Measurements from ENCODE around the gene SHC2. TPM values are rescaled to one million over a fixed set of nuclear protein-coding genes. Genes with fewer than 3 reads are reported as not detected.

Gene SHC2
- total RNA-seq (2021): 16.6 and 18.0 TPM in 2 replicates
- long read RNA-seq, partial matches to known transcripts: 4 of 9 reads
- long read RNA-seq, other reads (novel, unspliced or antisense): 2 of 9 reads

DNA sequence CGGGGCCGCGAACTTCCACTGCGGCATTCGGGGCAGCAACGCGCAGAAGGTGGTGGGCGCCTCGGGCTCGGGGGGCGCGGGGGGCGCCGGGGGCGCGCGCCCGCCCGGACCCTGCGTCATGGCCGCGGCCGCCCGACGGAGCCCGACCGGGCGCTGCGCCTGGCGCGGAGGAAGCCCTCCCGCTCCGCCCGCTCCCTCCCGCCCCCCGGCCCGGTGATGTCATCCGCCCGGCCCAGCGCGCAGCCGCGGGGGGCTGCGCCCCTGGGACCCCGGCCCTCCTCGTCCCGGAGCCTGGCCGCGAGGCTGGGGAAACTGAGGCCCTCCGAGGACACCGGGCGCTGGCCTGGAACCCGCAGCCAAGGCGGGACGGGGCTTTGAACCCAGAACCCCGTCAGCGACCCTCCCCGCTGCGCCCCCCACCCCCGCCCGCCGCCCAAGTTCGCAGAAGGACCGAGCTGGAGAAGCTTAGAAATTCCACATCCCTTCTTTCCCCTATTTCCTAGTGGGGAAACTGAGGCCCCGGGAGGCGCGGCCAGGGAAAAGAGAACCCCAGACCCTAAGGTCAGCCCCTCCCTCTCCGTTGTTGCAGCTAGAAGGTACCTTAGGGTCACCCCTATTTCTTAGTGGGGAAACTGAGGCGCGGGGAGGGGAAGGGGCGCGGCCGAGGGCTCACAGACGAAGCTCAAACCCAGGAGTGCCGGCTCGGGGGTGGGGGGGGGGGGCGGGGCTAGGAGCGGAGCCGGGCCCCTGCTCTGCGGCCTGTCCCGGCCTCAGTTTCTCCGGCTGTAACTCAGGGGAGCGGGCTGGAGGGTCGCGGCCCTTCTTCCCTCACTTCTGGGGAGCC is at the start of gene SHC2:
SHC2 (minus strand) TSS at position 157 of the 844 bp plus-strand sequence; CDS start at position 120, 37 bp downstream.
- H2AK5ac ChIP-seq (ENCODE audit: insufficient read length, low read length): no peak within 1 kb of the TSS
- H2BK15ac ChIP-seq (ENCODE audit: low read depth, low read length): no peak within 1 kb of the TSS
- Mint-ChIP-seq H3K27ac (no peak within 1 kb of the TSS), H3K27me3 (ENCODE audit: low read depth) (peaks cover 35% of the 10 kb centered on the region), H3K9me3 (peaks cover 0 to 5% of the 10 kb centered on the region in 2 experiments; a peak in 2 of 5 replicates), H3K4me1 (peaks cover 4 to 7% of the 10 kb centered on the region in 2 experiments; a peak in 3 of 4 replicates), H3K4me3 (peak within 1 kb of the TSS; percentile 71 to 84), H3K36me3 (ENCODE audit: insufficient read depth in 1 of 3, low read depth in 3 of 3) (peaks cover 0 to 2% (median 0%) of the 10 kb centered on the region in 3 experiments; a peak in 1 of 7 replicates)
- H2BK5ac ChIP-seq (ENCODE audit: insufficient read length, low read length): no peak within 1 kb of the TSS
- H2AFZ ChIP-seq (ENCODE audit: low read length): no peak within 1 kb of the TSS
- no peak within 1 kb of the TSS for H2BK12ac ChIP-seq (ENCODE audit: insufficient read length, low read depth, low read length)
- H3K9ac ChIP-seq (ENCODE audit: extremely low read depth, insufficient read length, low read length): no peak within 1 kb of the TSS
- H2BK20ac ChIP-seq (ENCODE audit: low read depth, low read length, poor library complexity, severe bottlenecking): no peak within 1 kb of the TSS
- H4K5ac ChIP-seq (ENCODE audit: insufficient read length, low read depth, low read length): no peak within 1 kb of the TSS
- H3K18ac ChIP-seq (ENCODE audit: insufficient read length, low read depth, low read length): no peak within 1 kb of the TSS
- no peaks in the 10 kb centered on the region for H3K9me3 ChIP-seq (ENCODE audit: control insufficient read depth, low read depth, low read length)
- H3K27ac ChIP-seq (ENCODE audit: insufficient read length, low read depth, low read length): no peak within 1 kb of the TSS
- H3K27me3 ChIP-seq (ENCODE audit: insufficient read depth, low read length): no peaks in the 10 kb centered on the region; the same call in 1 of the 2 replicates
- no peak within 1 kb of the TSS for H2BK120ac ChIP-seq (ENCODE audit: low read depth, low read length, poor library complexity, severe bottlenecking)
- H3K23ac ChIP-seq (ENCODE audit: insufficient read length, low read depth, low read length): no peak within 1 kb of the TSS
- H3K4me1 ChIP-seq (ENCODE audit: insufficient read depth, low read length): no peaks in the 10 kb centered on the region
- no CpG with 5 or more reads among the region's 85 CpGs for WGBS (ENCODE audit: extremely low coverage, insufficient read length, low lambda C conversion rate)
- no peak within 1 kb of the TSS for H3K14ac ChIP-seq (ENCODE audit: insufficient read depth, low read length)
- H4K8ac ChIP-seq (replicated peaks; ENCODE audit: insufficient read length, low read depth, low read length): no peak within 1 kb of the TSS
- H3K56ac ChIP-seq (ENCODE audit: insufficient read length, low read depth, low read length): no peak within 1 kb of the TSS
- H3T11ph ChIP-seq (ENCODE audit: low read length): no peak within 1 kb of the TSS
- no peaks in the 10 kb centered on the region for H3K79me2 ChIP-seq (ENCODE audit: insufficient read depth, low read length)
- TF ChIP-seq CTCF (conservative IDR thresholded peaks at IDR 0.05): no peak
- no peaks in the 10 kb centered on the region for H3K79me1 ChIP-seq (ENCODE audit: insufficient read depth, low read depth, low read length, poor library complexity, severe bottlenecking)
- H3K23me2 ChIP-seq (ENCODE audit: insufficient read length, low read depth, low read length, poor library complexity, severe bottlenecking): peaks cover 10% of the 10 kb centered on the region
- no peaks in the 10 kb centered on the region for H4K20me1 ChIP-seq (ENCODE audit: control insufficient read depth, insufficient read depth, insufficient read length)
- no peak for DNase-seq
- no peak within 1 kb of the TSS for H4K91ac ChIP-seq (ENCODE audit: insufficient read length, low read depth, low read length)
- H3K4ac ChIP-seq (ENCODE audit: low read depth, low read length): no peak within 1 kb of the TSS
- peak within 1 kb of the TSS; percentile 63 for H3K4me2 ChIP-seq (ENCODE audit: insufficient read depth, insufficient read length, low read length)
